Smooth muscle cell (in vitro differentiated cells): ENCODE data around the gene NAXE. TPM values are rescaled to one million over a fixed set of nuclear protein-coding genes. Genes with fewer than 3 reads are reported as not detected.

ENCODE experiments used
- DNase-seq: peaks from one replicate; lab custom pipeline; 2025; ENCODE audit not compliant: unreplicated experiment; lab: John Stamatoyannopoulos, UW
- H2AFZ ChIP-seq: fragments of 200-600 bp; sonication (generic); 2 replicates; pipeline ENCODE4 v1.6.0; 2016; ENCODE audit warnings: antibody characterized with exemption, low read depth, mild to moderate bottlenecking
- H3F3A ChIP-seq: fragments of 200-600 bp; sonication (generic); 2 replicates; pipeline ENCODE4 v1.6.0; 2017; ENCODE audit warnings: antibody characterized with exemption, low read depth
- H3K27ac ChIP-seq: fragments of 200-600 bp; sonication (generic); 2 replicates; pipeline ENCODE4 v1.5.1; 2016; ENCODE audit warnings: low read depth, mild to moderate bottlenecking
- H3K27me3 ChIP-seq: fragments of 200-600 bp; sonication (generic); 2 replicates; pipeline ENCODE4 v1.6.1; 2016; ENCODE audit warnings: low read depth, mild to moderate bottlenecking
- H3K36me3 ChIP-seq: fragments of 200-600 bp; sonication (generic); 2 replicates; pipeline ENCODE4 v1.5.1; 2016; ENCODE audit warnings: low read depth
- H3K4me1 ChIP-seq: fragments of 200-600 bp; sonication (generic); 2 replicates; pipeline ENCODE4 v1.5.1; 2016; ENCODE audit warnings: low read depth
- H3K4me2 ChIP-seq: fragments of 200-600 bp; sonication (generic); 2 replicates; pipeline ENCODE4 v1.6.0; 2016; ENCODE audit warnings: mild to moderate bottlenecking
- H3K4me3 ChIP-seq: fragments of 200-600 bp; sonication (generic); 2 replicates; pipeline ENCODE4 v1.5.1; 2016; ENCODE audit warnings: mild to moderate bottlenecking
- H3K79me2 ChIP-seq: fragments of 200-600 bp; sonication (generic); 2 replicates; pipeline ENCODE4 v1.6.0; 2016; ENCODE audit warnings: low read depth, mild to moderate bottlenecking
- H3K9ac ChIP-seq: fragments of 200-600 bp; sonication (generic); 2 replicates; pipeline ENCODE4 v1.6.0; 2016; ENCODE audit warnings: low read depth
- H3K9me3 ChIP-seq: fragments of 200-600 bp; sonication (generic); replicated peaks from 2 replicates; pipeline ENCODE4 v1.5.1; 2016; ENCODE audit warnings: low read depth
- H4K20me1 ChIP-seq: fragments of 200-600 bp; sonication (generic); 2 replicates; pipeline ENCODE4 v1.6.0; 2016; ENCODE audit warnings: low read depth
- CTCF ChIP-seq: fragments of 200-600 bp; sonication (generic); IDR thresholded peaks from 2 replicates; pipeline ENCODE4 v1.5.1; 2017; ENCODE audit warnings: borderline replicate concordance, mild to moderate bottlenecking, antibody characterized with exemption; ENCODE audit not compliant: insufficient read depth, poor library complexity, severe bottlenecking
- WGBS: methylation state at CpG from one replicate; pipeline ENCODE4 v1.1.7; 2016; ENCODE audit warnings: low lambda C conversion rate; 5-methylcytosine and 5-hydroxymethylcytosine counted together
- polyA plus RNA-seq: library from polyadenylated mRNA; unstranded; fragments of >200 nt; fragmentation: Nextera tagmentation; extraction: Ambion mirVana; gene quantifications from 2 replicates; pipeline ENCODE4 v1.2.1, GENCODE V29; 2016
- total RNA-seq: library from RNA; depleted of rRNA; stranded (reverse); fragments of >200 nt; gene quantifications from 2 replicates; pipeline ENCODE4 v1.2.3, GENCODE V29; 2014

NAXE gene
- total RNA-seq (50.5 and 53.7 TPM in 2 replicates), polyA plus RNA-seq (72.5 and 85.5 TPM in 2 replicates)

GRCh38 chr1:156591432-156592157 is at the start of gene NAXE:
Gene NAXE (plus strand): TSS chr1:156591776. CDS start chr1:156591805, 29 bp downstream.
- Histone ChIP-seq H3K79me2 (no peaks in the 10 kb centered on the region), H3K27me3 (no peaks in the 10 kb centered on the region), H3K4me1 (peaks cover 11% of the 10 kb centered on the region), H3K9me3 (no peaks in the 10 kb centered on the region), H3K4me2 (peak within 1 kb of the TSS; percentile 95), H3K4me3 (peak within 1 kb of the TSS; percentile 91), H3K36me3 (no peaks in the 10 kb centered on the region), H3K27ac (peak within 1 kb of the TSS; percentile 32), H4K20me1 (no peaks in the 10 kb centered on the region), H2AFZ (peak within 1 kb of the TSS; percentile 100), H3F3A (peaks cover 4% of the 10 kb centered on the region), H3K9ac (peak within 1 kb of the TSS; percentile 73)
- TF ChIP-seq CTCF: no peak
- WGBS: under 1% methylated on average over 58 of the region's 60 CpGs
- DNase-seq: peak; percentile 26

- no peaks in the 10 kb centered on the region for H4K20me1 ChIP-seq
- no peak for TF ChIP-seq CTCF
- H3K9ac ChIP-seq: no peak overlapping the region
- no peak overlapping the region for H3K27ac ChIP-seq
- H3K79me2 ChIP-seq: no peaks in the 10 kb centered on the region
- H3K4me1 ChIP-seq: no peaks in the 10 kb centered on the region
- 88% methylated on average over 1 of the region's 1 CpG for WGBS
- no peaks in the 10 kb centered on the region for H3K27me3 ChIP-seq
- DNase-seq: no peak
- no peak overlapping the region for H3K4me3 ChIP-seq
- H3F3A ChIP-seq: no peaks in the 10 kb centered on the region
- H3K9me3 ChIP-seq: no peaks in the 10 kb centered on the region
- no peak overlapping the region for H3K4me2 ChIP-seq
- no peak overlapping the region for H2AFZ ChIP-seq
- H3K36me3 ChIP-seq: no peaks in the 10 kb centered on the region
Observed at GRCh38 chr1:156543066-156543465, 48.5 kb upstream of the NAXE start.

GRCh38 chr1:156544592-156545102 is 46.9 kb upstream of the NAXE start:
- Histone ChIP-seq H3K4me2 (no peak overlapping the region), H3K36me3 (no peaks in the 10 kb centered on the region), H3K4me3 (no peak overlapping the region), H3F3A (no peaks in the 10 kb centered on the region), H3K27ac (no peak overlapping the region), H3K27me3 (no peaks in the 10 kb centered on the region), H4K20me1 (no peaks in the 10 kb centered on the region), H3K9ac (no peak overlapping the region), H3K79me2 (no peaks in the 10 kb centered on the region), H3K4me1 (no peaks in the 10 kb centered on the region), H3K9me3 (no peaks in the 10 kb centered on the region), H2AFZ (no peak overlapping the region)
- WGBS: 100% methylated on average over 3 of the region's 3 CpGs
- no peak for TF ChIP-seq CTCF
- no peak for DNase-seq
